GM12874 (cell line): ENCODE measurements around the gene DCAKD.

ENCODE experiments used
- TF ChIP-seq, protein P1 (sequence below): IDR thresholded peaks from 2 replicates; pipeline ENCODE4 v1.5.1; 2011; ENCODE audit warnings: low read depth, mild to moderate bottlenecking, control low read depth, low read length, moderate library complexity; ENCODE audit not compliant: insufficient read depth

The DCAKD gene

DNA sequence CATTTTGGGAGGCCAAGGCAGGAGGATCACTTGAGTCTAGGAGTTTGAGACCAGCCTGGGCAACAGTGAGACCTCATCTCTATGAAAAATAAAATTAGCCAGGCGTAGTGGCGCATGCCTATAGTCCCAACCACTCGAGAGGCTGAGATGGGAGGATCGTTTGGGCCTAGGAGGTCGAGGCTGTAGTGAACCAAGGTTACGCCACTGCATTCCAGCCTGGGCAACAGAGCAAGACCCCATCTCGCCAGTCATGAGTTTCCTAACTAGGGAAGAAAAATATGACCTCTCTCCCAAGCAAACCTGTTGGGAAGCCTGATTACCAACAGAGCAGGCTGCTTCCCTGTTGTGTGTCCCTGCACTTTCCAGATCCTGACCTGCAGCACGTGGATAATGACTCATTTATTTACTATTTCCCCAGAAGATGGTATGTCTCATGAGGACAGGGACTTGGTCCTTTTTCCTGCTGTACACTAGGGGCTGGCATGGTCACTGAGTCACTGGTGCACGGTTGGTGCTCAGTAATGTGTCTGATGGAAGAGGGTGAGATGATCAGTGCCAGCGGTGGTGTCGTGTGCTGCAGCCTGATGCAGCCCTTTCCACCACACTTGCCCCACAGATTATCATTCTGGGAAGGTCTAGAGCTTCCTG is 40.5 kb upstream of the DCAKD start:
- TF ChIP-seq, protein P1, sequence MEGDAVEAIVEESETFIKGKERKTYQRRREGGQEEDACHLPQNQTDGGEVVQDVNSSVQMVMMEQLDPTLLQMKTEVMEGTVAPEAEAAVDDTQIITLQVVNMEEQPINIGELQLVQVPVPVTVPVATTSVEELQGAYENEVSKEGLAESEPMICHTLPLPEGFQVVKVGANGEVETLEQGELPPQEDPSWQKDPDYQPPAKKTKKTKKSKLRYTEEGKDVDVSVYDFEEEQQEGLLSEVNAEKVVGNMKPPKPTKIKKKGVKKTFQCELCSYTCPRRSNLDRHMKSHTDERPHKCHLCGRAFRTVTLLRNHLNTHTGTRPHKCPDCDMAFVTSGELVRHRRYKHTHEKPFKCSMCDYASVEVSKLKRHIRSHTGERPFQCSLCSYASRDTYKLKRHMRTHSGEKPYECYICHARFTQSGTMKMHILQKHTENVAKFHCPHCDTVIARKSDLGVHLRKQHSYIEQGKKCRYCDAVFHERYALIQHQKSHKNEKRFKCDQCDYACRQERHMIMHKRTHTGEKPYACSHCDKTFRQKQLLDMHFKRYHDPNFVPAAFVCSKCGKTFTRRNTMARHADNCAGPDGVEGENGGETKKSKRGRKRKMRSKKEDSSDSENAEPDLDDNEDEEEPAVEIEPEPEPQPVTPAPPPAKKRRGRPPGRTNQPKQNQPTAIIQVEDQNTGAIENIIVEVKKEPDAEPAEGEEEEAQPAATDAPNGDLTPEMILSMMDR = no peak

DNA sequence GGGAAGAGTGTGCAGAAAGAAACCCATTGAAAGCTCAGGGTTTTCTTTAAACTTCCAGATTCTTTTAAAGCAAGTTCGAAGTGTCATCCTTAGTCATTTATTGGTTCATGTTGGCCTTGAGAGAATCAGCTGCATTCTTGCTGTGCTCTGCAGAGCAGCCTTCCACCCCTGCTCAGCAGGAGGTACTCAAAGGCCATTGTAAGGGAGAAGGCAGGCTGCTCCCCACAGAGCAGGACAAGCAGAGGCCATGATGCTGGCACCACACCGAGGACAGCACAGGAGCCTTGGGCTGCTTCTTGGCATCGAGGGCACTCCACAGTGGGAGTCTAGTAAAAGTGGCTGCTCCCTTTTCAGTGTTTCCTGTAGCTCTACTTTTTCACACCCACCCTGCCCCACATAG is 39.3 kb upstream of the DCAKD start:
- TF ChIP-seq, protein P1 = no peak

DNA sequence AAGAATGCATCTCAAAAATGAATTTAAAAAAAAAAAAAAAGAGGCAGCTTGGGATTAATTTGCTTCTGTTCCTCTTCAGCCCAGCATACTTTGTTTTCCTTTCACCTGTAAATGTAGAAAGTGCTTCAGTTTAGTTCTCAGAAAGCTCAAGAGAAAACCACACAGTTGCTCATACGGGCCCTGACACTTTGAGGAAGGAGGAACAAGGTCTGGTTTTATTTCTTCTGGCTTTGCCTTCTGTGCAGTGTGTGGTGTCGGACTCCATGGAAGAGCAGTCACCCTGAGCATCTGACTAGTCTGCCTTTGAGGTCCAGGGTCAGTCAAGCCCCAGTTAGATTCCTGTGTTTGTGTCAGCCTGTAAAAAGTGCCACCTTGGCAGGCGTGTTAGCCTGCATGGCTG is 37.3 kb upstream of the DCAKD start:
- TF ChIP-seq, protein P1 = no peak

DNA sequence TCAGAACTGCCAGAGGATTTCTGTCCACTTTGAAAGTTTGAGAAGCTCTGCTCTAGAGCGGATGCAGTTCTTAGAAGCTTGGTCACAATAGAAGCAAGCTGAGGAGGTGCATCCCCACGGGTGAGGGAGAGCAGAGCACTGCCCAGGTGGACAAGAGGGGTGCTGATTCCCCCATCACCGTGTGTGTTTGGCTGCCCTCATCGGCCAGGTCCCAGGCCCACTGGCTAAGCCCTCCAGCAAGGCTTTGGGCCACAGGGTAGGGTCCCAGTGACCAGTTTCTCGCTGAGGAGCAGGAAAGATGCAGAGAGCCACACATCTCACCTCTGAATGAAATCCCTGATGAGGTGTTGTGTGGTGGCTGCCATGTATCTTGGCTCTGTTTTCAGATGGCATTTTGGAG is 36.5 kb upstream of the DCAKD start:
- TF ChIP-seq, protein P1 = no peak

DNA sequence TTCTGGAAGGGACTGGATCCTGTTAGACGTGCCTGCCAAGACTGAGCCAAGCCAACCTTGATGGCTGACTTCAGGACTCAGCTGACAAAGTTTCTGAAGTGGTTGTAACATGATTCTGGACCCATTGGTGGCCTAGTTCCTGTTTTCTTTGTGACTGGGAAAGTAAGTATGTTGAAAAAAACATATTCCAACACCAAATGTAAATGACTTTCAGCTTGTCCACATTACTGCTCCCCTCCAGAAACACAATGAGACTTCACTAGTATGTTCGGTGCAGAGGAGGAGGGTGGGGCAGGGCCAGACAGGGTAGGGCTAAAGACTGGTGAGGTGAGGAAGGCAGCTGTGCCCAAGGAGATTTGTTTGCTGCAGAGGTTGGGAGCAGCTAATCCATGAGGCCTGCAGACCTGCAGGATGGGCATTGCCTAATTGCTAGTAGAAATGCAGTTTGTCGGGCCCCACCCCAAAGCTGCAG is 36.1 kb upstream of the DCAKD start:
- TF ChIP-seq, protein P1 = no peak

DNA sequence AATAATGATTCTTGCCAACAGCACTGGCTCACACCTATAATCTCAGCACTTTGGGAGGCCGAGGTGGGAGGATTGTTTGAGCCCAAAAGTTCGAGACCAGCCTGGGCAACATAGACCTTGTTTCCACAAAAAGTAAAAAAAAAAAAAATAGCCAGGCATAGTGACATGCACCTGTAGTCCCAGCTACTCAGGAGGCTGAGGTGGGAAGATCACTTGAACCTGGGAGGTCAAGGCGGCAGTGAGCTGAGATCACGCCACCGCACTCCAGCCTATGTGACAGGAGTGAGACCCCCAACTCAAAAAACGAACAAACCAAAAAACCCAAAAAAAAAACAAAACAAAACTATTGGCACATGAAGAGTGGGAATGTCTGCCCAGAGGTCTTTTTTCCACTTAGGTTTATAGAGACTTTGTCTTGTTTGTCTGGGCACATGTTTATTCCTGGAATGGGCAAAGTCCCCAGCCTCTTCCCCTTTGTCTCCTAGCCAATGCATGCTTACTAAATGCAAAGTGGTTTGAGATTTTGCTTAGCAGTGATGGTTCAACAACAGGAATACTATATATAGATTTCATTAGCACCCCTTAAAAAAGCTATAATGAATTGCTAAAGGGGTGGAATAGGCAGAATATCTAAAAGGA is 35.6 kb upstream of the DCAKD start:
- TF ChIP-seq, protein P1 = no peak

DNA sequence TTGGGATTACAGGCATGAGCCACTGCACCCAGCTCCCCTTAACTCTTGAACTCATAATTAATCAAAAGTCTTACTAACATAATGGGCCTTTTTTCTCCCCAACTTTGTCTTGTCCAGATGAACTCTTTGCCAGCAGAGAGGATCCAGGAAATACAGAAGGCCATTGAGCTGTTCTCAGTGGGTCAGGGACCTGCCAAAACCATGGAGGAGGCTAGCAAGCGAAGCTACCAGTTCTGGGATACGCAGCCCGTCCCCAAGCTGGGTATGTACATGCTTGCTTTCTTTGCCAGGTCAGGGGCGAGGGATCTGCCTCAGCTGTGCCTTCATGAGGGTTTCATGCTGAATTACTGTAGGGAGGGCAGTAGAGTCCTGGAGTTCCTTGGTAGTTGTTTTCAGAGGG is 35.0 kb upstream of the DCAKD start:
- TF ChIP-seq, protein P1 = no peak
